Ectodermal cell (in vitro differentiated cells): ENCODE results near the gene CCDC88C.
"Not testable (repeated sequence)": the region's sequence is repeated elsewhere in the genome, so short reads cannot be mapped to it uniquely, and the experiment has no call there.

Experiments used
- H3K27ac ChIP-seq: 2 replicates; pipeline ENCODE4 v1.7.0; 2013; ENCODE audit warnings: mild to moderate bottlenecking, low read depth, low read length; ENCODE audit not compliant: insufficient read depth, poor library complexity, severe bottlenecking
- H3K27me3 ChIP-seq: 2 replicates; pipeline ENCODE4 v1.7.0; 2013; ENCODE audit warnings: mild to moderate bottlenecking, low read length; ENCODE audit not compliant: insufficient read depth, control insufficient read depth, poor library complexity, severe bottlenecking
- H3K36me3 ChIP-seq: one replicate; pipeline ENCODE4 v1.7.0; 2013; ENCODE audit warnings: low read length; ENCODE audit not compliant: control insufficient read depth, insufficient read depth
- H3K4me1 ChIP-seq: one replicate; pipeline ENCODE4 v1.7.0; 2013; ENCODE audit warnings: low read length; ENCODE audit not compliant: control insufficient read depth, insufficient read depth
- H3K4me3 ChIP-seq: 2 replicates; pipeline ENCODE4 v1.7.0; 2013; ENCODE audit warnings: low read depth, low read length, control low read depth; ENCODE audit not compliant: insufficient read depth
- H3K9me3 ChIP-seq: 2 replicates; pipeline ENCODE4 v1.7.0; 2013; ENCODE audit warnings: mild to moderate bottlenecking, low read length, moderate library complexity; ENCODE audit not compliant: control insufficient read depth
- WGBS, 2 experiments: methylation state at CpG; one replicate each; pipeline ENCODE4 v1.1.7; 2013; ENCODE audit warnings: missing lambda C conversion rate in 2 of 2; 5-methylcytosine and 5-hydroxymethylcytosine counted together

CCDC88C gene

DNA sequence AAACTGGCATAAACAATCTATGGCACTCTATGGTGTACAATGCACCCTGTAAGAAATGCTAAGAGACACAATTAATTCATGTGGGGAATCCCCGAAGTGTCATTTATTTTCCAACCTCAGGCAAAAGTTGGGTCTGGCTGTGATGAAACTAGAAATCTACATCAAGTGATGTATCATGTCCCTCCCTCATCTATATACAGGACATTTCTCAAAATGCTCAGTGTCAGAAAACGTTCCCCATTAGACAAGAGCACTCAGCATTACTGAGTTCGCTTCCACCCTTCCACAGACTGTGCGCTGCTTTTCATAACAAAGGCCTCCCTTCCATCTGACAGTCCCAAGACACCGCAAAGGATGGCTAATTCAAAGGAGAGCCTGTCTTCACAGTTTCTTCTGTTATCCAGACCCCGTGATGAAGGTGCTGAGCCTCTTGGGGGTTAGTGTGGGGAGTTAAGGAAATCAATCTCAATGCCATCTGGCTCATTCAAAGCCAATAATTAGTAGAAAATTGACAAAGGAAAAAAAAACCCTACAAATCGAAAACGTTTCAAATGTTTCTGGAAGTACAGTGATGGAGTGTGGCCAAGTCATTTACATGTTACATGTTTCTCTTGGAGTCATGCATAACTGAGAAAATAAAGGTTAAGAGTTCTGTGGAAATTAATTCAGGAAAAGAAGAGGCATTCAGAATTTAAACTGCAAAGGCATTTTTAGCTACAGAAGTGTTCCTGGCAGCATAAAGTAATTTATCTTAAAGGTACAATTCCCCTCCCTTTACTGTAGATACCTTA, 7.5 kb downstream of the CCDC88C start:
- Histone ChIP-seq H3K9me3 (no peaks in the 10 kb centered on the region), H3K36me3 (peaks cover 7% of the 10 kb centered on the region), H3K4me3 (no peak overlapping the region), H3K4me1 (peaks cover 16% of the 10 kb centered on the region), H3K27me3 (no peaks in the 10 kb centered on the region), H3K27ac (no peak overlapping the region)
- 72 to 77% methylated on average over 8 of the region's 8 CpGs for WGBS, 2 experiments

DNA sequence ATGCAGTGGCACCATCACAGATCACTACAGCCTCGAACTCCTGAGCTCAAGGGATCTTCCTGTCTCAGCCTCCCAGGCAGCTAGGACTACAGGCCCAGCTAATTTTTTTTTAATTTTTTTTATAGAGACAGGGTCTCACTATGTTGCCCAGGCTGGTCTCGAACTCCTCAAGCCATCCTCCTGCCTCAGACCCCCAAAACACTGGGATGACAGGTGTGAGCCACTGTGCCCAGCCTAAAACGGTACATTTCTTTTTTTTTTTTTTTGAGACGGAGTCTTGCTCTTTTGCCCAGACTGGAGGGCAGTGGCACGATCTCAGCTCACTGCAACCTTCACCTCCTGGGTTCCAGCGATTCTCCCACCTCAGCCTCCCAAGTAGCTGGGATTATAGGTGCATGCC, 8.4 kb downstream of the CCDC88C start:
- WGBS, 2 experiments = 89 to 92% methylated on average over 6 of the region's 6 CpGs
- H3K4me3 ChIP-seq, H3K27ac ChIP-seq, H3K9me3 ChIP-seq, H3K36me3 ChIP-seq, H3K27me3 ChIP-seq: not testable (repeated sequence)
- H3K4me1 ChIP-seq = peaks cover 16% of the 10 kb centered on the region

DNA sequence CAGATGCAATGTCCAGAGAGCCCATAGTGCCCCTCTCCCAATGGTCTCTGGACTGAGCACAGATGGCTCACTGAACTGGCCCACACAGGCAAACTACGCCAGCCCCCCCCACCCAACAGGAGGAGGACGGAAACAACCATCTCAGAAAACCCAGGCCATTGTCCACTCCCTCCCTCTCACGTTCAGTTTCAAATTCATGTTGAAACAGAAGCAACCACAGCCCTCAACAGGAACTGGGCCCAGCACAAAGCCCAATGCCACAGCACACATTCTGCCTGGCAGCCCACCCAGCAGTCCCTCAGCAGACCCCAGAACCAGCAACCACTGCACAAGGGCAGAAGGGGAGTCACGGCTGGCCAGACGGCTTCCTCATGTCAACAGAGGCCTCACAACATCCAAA, 10.6 kb downstream of the CCDC88C start:
- H3K4me3 ChIP-seq = no peak overlapping the region
- H3K27ac ChIP-seq = no peak overlapping the region
- H3K9me3 ChIP-seq = no peaks in the 10 kb centered on the region
- WGBS, 2 experiments = 89 to 91% methylated on average over 5 of the region's 5 CpGs
- H3K27me3 ChIP-seq = no peaks in the 10 kb centered on the region
- peaks cover 7% of the 10 kb centered on the region for H3K36me3 ChIP-seq
- peaks cover 12% of the 10 kb centered on the region for H3K4me1 ChIP-seq

DNA sequence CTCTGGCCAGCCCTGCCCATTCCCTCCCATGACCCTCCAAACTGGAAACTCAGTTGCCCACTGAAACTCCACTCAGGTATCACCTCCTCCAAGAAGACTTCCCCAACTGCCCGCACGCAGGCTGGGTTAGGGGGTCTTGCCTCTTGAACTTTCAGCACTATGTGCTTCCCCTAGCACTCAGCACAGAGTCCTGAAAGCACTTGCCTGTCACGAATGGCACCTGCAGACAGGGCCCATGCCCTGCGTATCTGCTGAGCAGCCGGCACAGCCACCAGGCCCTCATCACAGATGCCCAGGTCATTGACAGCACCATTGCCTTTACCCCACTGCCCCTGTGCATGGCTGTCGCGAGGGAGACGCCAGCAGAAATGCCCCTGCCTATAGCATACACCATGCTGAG, 11.2 kb downstream of the CCDC88C start:
- Histone ChIP-seq H3K9me3 (no peaks in the 10 kb centered on the region), H3K27ac (no peak overlapping the region), H3K4me3 (no peak overlapping the region), H3K36me3 (peaks cover 7% of the 10 kb centered on the region), H3K4me1 (peaks cover 12% of the 10 kb centered on the region), H3K27me3 (no peaks in the 10 kb centered on the region)
- 95% methylated on average over 8 of the region's 8 CpGs for WGBS, 2 experiments

DNA sequence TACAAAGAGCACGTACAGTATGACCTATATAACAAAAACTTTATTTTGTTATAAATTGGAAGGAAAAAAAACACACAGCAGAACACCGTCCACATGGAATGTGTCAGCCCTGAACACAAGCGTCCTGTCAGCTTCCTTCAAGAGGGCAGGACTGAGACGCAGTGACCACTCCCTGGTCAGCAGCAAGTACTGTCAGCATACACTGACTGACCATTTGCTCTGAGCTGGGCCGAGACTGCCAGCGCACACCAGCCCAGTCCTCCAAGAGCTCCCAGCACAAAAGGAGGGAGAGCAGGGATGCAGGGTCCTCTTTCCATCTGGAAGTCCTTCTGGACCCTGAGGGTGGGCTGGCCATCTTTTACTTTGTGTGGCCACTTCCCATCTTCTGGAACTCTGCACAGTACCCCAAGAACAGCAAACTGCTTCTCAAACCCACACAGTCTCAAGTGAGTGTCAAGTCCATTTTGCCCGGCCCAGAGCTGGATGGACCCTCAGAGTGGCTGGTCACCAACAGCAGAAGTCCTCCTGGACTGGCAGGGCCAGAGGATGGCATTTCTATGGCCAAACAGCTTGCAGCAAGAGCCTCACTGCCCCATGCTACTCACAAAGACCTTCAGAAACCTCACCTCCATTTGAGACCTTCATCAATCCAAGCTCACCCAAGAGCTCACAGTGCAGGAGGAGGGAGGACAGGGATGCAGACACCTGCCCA, 11.7 kb downstream of the CCDC88C start:
- H3K36me3 ChIP-seq = peaks cover 7% of the 10 kb centered on the region
- no peaks in the 10 kb centered on the region for H3K9me3 ChIP-seq
- H3K27ac ChIP-seq = no peak overlapping the region
- no peaks in the 10 kb centered on the region for H3K27me3 ChIP-seq
- 94 to 96% methylated on average over 6 to 7 of the region's 7 CpGs for WGBS, 2 experiments
- H3K4me3 ChIP-seq = no peak overlapping the region
- H3K4me1 ChIP-seq = peaks cover 11% of the 10 kb centered on the region

DNA sequence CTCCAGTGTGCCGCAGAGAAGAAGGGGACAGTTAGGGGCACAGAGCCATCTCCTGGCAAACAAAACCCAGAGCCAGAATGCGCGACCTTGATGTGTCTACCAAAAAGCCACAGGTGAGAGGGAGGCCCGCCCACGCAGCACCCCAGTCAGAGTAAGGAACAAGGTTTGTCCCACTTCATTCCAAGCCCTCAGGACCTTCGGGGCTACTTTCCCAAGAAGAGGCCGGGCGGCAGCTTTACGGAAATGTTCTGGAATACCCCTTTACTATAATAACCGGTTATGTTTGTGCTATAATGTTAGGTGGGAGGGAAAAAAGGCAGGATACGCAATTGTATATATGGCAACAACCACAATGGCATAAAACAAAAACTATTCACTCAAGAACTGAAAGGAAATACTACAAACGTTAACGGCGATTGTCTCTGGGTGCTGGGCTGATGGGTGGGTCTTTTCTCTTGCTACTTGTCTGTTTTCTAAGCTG, 12.3 kb downstream of the CCDC88C start:
- H3K9me3 ChIP-seq = no peaks in the 10 kb centered on the region

DNA sequence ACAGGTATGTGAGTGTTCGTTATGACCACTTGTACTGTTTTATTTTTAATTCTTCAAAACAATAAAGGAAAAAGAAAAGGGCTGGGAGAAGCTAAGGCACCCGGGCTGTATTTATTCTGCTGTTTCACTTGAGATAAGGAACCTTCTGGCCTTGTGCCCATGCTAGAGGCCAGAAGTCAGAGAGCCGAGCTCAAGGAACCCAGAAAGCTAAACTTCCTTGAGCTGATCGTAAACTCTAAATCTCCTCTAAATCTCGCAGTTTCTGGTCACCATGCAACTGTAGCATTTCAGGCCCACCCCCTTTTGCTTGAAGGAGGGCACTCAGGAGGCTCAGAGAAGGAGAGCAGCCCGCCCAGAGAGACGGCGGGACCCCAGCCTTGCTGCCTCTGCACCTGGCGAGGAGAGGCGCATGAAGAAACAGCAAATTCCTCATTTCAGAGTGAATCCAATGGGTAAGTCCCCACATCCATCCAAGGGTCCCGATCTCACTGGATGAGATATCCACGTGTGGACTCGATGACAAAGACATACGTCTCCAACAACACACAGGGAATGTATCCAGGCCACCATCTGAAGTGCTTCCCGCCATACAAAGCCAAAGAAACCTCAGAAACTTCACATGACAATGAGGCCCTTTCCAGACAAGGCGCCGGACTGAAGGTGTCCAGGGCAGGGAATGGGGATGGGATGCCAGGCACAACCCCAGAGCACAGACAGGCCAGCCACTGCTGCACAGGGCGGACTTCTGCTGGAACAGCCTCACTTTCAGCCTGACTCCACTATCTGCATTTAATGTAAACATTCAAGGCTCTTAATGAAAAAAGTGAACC, 14.6 kb downstream of the CCDC88C start:
- H3K27ac ChIP-seq = no peak overlapping the region
- H3K36me3 ChIP-seq = peaks cover 2% of the 10 kb centered on the region
- peaks cover 6% of the 10 kb centered on the region for H3K4me1 ChIP-seq
- WGBS, 2 experiments = 91 to 92% methylated on average over 17 to 18 of the region's 18 CpGs
- no peaks in the 10 kb centered on the region for H3K27me3 ChIP-seq
- H3K4me3 ChIP-seq = no peak overlapping the region
- no peaks in the 10 kb centered on the region for H3K9me3 ChIP-seq

More for the DNA sequence above, 12.3 kb downstream of the CCDC88C start:
- H3K27me3 ChIP-seq = no peaks in the 10 kb centered on the region
- H3K4me3 ChIP-seq = no peak overlapping the region
- H3K4me1 ChIP-seq = peaks cover 5% of the 10 kb centered on the region
- peaks cover 7% of the 10 kb centered on the region for H3K36me3 ChIP-seq
- no peak overlapping the region for H3K27ac ChIP-seq
- WGBS, 2 experiments = 95 to 96% methylated on average over 12 to 13 of the region's 14 CpGs

DNA sequence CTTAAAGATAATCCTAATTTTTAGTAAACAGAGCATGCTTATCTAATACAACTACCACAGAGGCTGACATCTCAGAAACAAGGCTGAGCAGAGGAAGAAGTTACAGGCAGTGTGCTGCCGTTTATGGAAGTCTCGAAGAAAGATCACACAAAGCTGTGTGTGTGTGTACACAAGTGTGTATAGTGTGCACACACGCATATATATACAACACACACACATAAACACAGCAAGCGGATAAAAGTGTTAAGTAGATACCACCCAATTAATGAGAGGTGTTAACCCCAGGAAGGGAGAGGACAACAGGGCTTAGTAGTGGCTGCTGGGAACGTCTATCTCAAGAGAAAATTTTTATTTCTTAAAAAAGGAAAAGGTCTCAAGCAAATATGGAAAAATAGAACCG, 15.3 kb downstream of the CCDC88C start:
- no peak overlapping the region for H3K27ac ChIP-seq
- no peaks in the 10 kb centered on the region for H3K9me3 ChIP-seq
- no peak overlapping the region for H3K4me3 ChIP-seq
- H3K36me3 ChIP-seq = no peaks in the 10 kb centered on the region
- H3K27me3 ChIP-seq = no peaks in the 10 kb centered on the region
- H3K4me1 ChIP-seq = peaks cover 10% of the 10 kb centered on the region
- WGBS, 2 experiments = 94 to 97% methylated on average over 2 to 5 of the region's 6 CpGs

DNA sequence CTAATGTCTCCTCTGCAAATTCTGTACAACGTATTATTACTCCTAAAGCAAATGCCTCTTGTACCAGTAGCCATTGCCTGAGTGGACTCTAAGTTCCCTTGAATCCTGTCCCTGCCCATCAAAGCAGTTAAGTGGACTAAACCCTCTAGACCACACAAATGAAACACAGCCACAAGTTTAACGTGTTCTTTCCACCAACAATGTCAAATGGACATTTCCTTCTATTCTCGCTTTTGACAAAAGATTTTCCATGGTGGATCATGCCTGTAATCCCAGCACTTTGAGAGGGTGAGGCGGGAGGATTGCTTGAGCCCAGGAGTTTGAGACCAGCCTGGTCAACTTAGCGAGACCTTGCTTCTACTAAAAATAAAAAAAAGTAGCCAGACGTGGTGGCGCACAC, 15.9 kb downstream of the CCDC88C start:
- H3K4me3 ChIP-seq = no peak overlapping the region
- 91 to 92% methylated on average over 7 of the region's 7 CpGs for WGBS, 2 experiments
- no peak overlapping the region for H3K27ac ChIP-seq
- H3K27me3 ChIP-seq = no peaks in the 10 kb centered on the region
- H3K9me3 ChIP-seq = no peaks in the 10 kb centered on the region
- H3K36me3 ChIP-seq = no peaks in the 10 kb centered on the region
- peaks cover 11% of the 10 kb centered on the region for H3K4me1 ChIP-seq

DNA sequence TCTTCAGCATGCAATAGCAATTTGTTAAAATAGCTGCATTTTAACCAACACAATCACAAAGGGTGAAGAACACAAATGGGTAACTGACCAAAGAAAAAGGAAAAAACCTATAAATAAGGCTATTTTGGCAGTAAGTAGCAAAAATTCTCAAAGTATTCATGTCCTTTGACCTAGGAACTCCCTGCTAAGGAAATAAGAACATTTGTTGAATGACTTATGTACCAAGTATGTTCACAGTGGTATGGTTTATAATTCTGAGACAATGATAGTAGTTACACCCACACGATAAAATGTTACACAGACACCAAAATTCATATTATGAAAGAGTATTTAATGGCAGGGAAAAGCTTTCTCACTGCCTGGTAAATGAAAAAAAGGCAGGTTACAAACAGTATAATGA, 16.9 kb downstream of the CCDC88C start:
- WGBS, 2 experiments = no CpG with 5 or more reads among the region's 1 CpG
- H3K27ac ChIP-seq = no peak overlapping the region
- H3K4me1 ChIP-seq = peaks cover 11% of the 10 kb centered on the region
- no peaks in the 10 kb centered on the region for H3K36me3 ChIP-seq
- H3K4me3 ChIP-seq = no peak overlapping the region
- no peaks in the 10 kb centered on the region for H3K9me3 ChIP-seq
- H3K27me3 ChIP-seq = no peaks in the 10 kb centered on the region
